ENCODE results near the gene HSPB1. TPM values are rescaled to one million over a fixed set of nuclear protein-coding genes. Genes with fewer than 3 reads are reported as not detected.
A peak's percentile ranks its signal among the peaks of the same experiment; 100 is the strongest.

HSPB1 gene
- total and polyA plus RNA-seq, 2 of the 13 experiments (the other 11 are each of a cell fraction or from before 2014, with no cell fraction given) = 21.0 to 38.6 TPM

GRCh38 chr7:76317782-76318487 lies 15.5 kb downstream of the HSPB1 start (continued):
- TF ChIP-seq CREB1 (IDR thresholded peaks at IDR 0.05) (no peak; the same call in 1 of the 2 replicates), CREB1 (CRISPR knock-in tag; IDR thresholded peaks at IDR 0.05) (peak; percentile 73), ATF4 (CRISPR knock-in tag; IDR thresholded peaks at IDR 0.05) (no peak), TCF7L2 (IDR thresholded peaks at IDR 0.05; ENCODE audit: low read depth, low read length) (no peak), PAF1 (CRISPR knock-in tag; IDR thresholded peaks at IDR 0.05) (no peak), ZNF605 (CRISPR knock-in tag; IDR thresholded peaks at IDR 0.05) (peak; percentile 78; the same call in 1 of the 2 replicates), HNRNPL (IDR thresholded peaks at IDR 0.05; ENCODE audit: low read depth, low read length) (peak; percentile 83), CENPT (CRISPR knock-in tag; IDR thresholded peaks at IDR 0.05; ENCODE audit: low read depth) (no peak), TAF1 (CRISPR knock-in tag; IDR thresholded peaks at IDR 0.05) (peak; percentile 73), KLF16 (CRISPR knock-in tag; IDR thresholded peaks at IDR 0.05) (peak in 1 of 2 experiments; percentile 2; a peak in 1 of 4 replicates), GMEB1 (CRISPR knock-in tag; IDR thresholded peaks at IDR 0.05; ENCODE audit: borderline replicate concordance) (peak; percentile 39; the same call in 1 of the 2 replicates), ZNF878 (CRISPR knock-in tag; IDR thresholded peaks at IDR 0.05) (no peak), KLF11 (CRISPR knock-in tag; IDR thresholded peaks at IDR 0.05) (0 out of 2 replicates have a peak, but pooled peaks have one; percentile 32), ZNF547 (CRISPR knock-in tag; IDR thresholded peaks at IDR 0.05) (no peak; the same call in 1 of the 2 replicates), ARID4A (CRISPR knock-in tag; IDR thresholded peaks at IDR 0.05; ENCODE audit: borderline replicate concordance) (peak; percentile 72), ZMYM2 (CRISPR knock-in tag; IDR thresholded peaks at IDR 0.05) (peak; percentile 90), KDM3A (CRISPR knock-in tag; IDR thresholded peaks at IDR 0.05; ENCODE audit: low read depth) (no peak), ZNF124 (CRISPR knock-in tag; IDR thresholded peaks at IDR 0.05) (0 out of 2 replicates have a peak, but pooled peaks have one; percentile 27), ZNF18 (CRISPR knock-in tag; IDR thresholded peaks at IDR 0.05; ENCODE audit: insufficient replicate concordance) (peak; percentile 83)

All from HepG2 (cell line).